ENCODE results near the gene TSPO.
"Not testable (repeated sequence)": the region's sequence is repeated elsewhere in the genome, so short reads cannot be mapped to it uniquely, and the experiment has no call there.

The TSPO gene

DNA sequence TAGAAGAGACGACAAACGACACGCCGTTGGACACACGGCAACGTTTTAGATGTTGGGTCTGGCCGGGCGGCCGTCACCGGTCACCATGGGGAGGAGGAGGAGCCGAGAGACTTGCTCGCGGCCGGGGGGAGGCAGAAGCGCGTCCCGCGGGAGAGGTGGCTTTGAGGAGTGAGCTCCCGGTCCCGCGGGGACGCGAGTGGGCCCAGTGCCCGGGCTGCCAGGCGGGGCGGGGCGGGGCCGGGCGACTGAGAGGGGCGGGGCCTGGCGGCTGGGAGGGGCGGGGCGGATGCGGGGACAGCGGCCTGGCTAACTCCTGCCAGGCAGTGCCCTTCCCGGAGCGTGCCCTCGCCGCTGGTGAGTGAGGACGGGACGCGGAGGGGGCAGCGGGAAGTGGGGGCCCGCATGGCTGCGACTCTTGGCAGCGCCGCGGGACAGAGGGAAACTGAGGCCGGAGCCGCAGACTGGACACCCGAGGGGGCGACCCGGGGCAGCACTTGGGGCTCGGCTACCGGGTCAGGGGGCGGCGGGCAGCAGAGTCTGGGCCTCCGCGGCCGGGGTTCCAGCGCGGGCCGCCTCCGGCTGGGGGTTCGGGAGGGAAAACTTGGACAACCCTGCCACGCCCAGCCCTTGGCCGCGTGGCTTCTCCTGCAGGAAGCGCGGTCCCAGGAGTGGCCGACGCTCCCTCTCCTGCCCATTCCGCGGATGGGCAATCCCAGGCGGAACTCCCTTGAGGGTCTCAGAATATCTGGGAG, at the start of gene TSPO:
Gene TSPO (plus strand): TSS at position 309 of the 752 bp plus-strand sequence. CDS start 7,680 bp downstream, outside the sequence.
- peak; percentile 97 for DNase-seq (ENCODE audit: low spot score)

DNA sequence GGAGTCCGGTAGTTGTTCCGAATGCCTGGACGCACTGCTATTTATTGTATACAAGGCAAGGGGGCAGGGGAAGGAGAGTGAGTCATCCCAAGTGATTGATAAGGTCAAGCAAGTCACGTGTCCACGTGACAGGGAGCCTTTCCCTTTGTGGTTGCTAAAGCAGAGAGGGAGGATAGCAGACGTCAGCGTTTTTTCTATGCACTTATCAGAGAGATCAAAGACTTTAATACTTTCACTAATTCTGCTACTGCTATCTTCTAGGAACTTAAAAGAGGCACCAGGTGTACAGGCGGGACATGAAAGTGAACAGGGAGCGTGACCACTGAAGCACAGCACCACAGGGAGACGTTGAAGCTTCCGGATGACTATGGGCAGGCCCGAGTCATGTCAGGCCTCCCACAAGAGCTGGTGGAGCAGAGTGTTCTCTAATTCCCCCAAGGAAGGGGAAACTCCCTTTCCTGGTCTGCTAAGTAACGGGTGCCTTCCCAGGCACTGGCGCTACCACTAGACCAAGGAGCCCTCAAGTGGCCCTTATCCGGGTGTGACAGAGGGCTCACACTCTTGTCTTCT, 47.2 kb upstream of the TSPO start:
- not testable (repeated sequence) for DNase-seq (ENCODE audit: low spot score)

GRCh38 chr22:43104950-43105349, 46.4 kb upstream of the TSPO start:
- not testable (repeated sequence) for DNase-seq (ENCODE audit: low spot score)

GRCh38 chr22:43106302-43106701, 45.1 kb upstream of the TSPO start:
- DNase-seq (ENCODE audit: low spot score) = no peak

- DNase-seq (ENCODE audit: low spot score) = no peak
Measured at GRCh38 chr22:43109511-43109910, 41.8 kb upstream of the TSPO start.

- DNase-seq (ENCODE audit: low spot score) = no peak
Measured at GRCh38 chr22:43109921-43110443, 41.4 kb upstream of the TSPO start.

DNA sequence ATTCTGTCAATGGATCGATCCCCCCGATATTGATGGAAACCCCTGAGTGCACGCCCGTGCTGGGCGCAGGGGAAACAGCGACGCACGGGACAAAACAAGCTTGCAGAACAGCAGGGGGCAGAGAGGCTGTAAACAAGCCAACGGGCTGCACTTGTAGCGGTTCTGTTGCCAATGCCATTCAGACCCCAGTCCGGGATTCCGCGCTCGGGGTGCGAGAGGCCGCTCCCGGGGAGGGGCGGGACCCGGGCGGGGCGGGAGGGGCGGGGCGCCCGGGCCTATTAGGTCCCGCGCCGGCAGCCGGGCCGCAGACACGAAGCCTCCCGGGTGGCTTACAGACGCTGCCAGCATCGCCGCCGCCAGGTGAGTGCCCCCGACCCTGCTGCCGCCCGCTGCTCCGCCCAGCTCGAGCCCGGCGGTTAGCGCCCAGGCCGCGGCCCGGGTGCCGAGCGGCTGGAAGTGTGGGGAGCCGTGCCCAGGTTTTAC, 40.9 kb upstream of the TSPO start, which contains the start of gene BIK:
Gene BIK (plus strand): TSS at position 307 of the 483 bp plus-strand sequence. CDS start 13,273 bp downstream, outside the sequence.
- DNase-seq (ENCODE audit: low spot score) = peak; percentile 71

- no peak for DNase-seq (ENCODE audit: low spot score)
Measured at GRCh38 chr22:43110927-43111623, 40.3 kb upstream of the TSPO start.

- DNase-seq (ENCODE audit: low spot score) = no peak
Measured at GRCh38 chr22:43113526-43114251, 37.7 kb upstream of the TSPO start.

DNA sequence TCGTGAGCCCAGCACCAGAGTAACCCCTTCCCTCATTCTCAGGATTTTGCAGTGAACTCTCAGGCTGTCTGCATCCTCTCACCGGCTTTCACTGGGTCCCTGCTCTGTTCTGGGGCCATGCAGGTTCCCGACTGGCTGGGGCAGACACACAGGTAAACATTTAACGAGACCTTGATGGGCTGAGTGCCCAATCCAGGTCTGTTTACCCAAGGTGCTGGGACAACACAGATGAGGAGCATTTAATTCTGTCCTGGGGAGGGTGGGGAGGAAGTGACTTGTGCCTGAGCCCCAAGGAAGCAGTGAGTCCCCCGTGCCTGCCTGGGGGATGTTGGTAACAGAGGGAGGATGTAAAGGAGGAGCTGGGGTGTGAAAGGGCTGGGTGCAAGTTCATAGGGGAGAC, 36.4 kb upstream of the TSPO start:
- DNase-seq (ENCODE audit: low spot score) = no peak

- DNase-seq (ENCODE audit: low spot score) = no peak
Measured at GRCh38 chr22:43116932-43117331, 34.4 kb upstream of the TSPO start.

GRCh38 chr22:43118024-43118849, 33.1 kb upstream of the TSPO start:
- DNase-seq (ENCODE audit: low spot score) = no peak

- DNase-seq (ENCODE audit: low spot score) = no peak
Measured at GRCh38 chr22:43118953-43119458, 32.4 kb upstream of the TSPO start.

DNA sequence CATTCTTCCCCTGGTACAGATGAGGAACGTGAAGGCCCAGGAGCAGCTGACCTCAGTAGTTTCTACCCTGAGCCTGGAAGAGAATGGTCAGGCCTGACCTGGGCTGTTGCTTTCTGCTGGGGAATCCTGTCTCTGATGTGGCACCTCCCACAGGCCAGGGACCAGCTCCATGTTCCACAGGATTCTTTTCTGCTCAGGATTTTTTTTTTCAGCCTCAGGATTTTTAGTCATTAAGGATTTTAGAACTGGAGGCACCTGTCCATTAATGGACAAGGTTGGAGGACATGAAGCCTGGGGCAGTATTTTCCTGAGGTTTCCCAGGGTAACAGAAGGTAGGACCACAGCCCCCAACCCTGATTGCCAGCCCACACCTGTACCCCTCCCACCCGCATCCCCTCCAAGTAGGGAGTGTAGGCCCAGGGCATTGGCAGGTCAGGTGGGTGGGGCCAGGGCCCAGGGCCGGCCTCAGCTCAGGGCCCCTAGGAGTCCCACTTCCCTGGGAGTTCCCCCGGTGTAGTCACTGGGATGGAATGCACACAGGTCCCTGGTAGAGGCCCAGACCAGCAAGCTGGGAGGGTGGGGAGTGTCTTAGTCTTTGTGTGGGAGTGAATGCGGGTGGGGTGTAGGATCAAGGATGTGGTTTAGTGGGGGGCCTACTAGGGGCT, 24.7 kb upstream of the TSPO start:
- peak; percentile 92 for DNase-seq (ENCODE audit: low spot score)

- DNase-seq (ENCODE audit: low spot score) = no peak
Measured at GRCh38 chr22:43127166-43127908, 24.0 kb upstream of the TSPO start.

DNA sequence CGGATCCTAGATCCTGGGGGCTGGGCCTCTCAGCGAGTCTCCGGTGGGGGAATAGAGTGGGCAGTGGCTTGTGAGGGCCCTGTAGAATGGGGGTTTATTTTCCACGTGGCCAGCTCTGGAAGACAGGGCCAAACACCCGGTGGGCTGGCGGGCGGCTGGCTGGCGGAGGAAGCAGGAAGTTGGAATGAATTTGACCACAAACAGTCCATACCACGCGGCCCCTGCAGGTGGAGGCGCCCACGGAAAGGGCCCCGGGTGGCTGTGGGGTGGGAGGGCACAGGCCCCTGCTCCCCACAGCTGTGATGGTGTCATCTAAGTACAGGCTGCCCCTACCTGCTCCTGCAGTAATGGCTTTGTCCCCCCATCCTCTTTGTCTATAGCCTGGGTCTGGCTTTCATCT, 23.2 kb upstream of the TSPO start:
- DNase-seq (ENCODE audit: low spot score) = no peak

DNA sequence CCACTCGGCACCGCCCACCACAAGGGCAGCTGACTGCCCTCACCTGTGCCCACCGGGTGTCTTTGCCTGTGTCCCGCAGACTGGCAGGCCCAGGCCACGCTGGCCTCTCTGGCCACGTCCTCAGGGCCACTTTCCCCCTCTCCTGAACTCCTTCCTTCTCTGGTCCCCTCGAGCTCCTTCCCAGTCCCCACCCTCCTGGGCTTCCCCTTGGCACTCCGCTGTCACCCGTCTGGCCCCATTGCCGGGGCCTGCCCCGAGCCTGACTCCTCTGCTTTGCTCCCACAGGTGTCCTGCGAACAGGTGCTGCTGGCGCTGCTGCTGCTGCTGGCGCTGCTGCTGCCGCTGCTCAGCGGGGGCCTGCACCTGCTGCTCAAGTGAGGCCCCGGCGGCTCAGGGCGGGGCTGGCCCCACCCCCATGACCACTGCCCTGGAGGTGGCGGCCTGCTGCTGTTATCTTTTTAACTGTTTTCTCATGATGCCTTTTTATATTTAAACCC, 22.4 kb upstream of the TSPO start:
- no peak for DNase-seq (ENCODE audit: low spot score)

- no peak for DNase-seq (ENCODE audit: low spot score)
Measured at GRCh38 chr22:43129426-43130425, 21.6 kb upstream of the TSPO start.

Data from GM03348 (cell line).